ENCODE measurements around the gene MAN1A1. TPM values are rescaled to one million over a fixed set of nuclear protein-coding genes. Genes with fewer than 3 reads are reported as not detected.

The MAN1A1 gene
- total RNA-seq, 1 donor from 2014 or later = 45.0 TPM

DNA sequence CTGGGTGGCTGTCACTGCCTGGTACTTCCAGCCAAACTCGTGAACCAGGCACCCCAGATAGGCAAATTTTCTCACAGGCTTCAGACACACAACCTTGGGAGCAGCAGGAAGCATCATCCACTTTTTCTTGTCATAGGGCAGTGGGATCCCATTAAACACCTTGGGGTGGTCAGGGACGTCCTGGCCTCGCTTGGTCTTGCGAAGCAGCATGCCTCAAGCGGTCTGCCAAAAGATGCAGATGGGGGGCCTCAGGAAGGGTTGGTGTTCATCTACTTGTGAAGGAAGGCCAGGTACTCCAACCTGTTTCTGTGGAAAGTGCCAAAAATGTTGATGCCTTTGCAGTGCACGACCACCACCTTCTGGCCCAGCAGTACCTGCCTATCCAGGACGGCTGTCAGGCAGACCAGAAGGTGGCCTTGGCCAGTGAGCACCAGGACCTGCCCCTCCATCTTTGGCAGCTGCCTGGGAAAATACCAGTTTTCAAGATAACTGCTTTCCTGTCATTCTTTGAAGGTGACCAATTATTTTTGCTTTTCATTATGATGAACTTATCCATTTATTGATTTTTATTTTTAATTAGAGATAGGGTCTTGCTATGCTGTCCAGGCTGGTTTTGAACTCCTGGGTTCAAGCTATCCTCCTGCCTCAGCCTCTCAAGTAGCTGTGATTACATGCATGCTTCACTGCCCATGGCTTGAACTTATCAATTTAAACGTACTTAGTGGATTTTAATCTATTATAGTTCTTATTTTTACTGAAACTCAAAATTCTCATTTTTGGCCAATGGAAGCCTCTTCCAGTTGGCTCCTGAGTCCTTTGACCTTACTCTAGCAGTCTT lies 80.1 kb downstream of the MAN1A1 start:
- no peak overlapping the region for H3K27ac Mint-ChIP-seq
- no peak overlapping the region for H3K4me3 Mint-ChIP-seq (ENCODE audit: low read depth)
- H3K27me3 Mint-ChIP-seq (ENCODE audit: low read depth) = no peaks in the 10 kb centered on the region
- intact Hi-C loops (cut with micrococcal nuclease) = no loop called here
- H3K9me3 Mint-ChIP-seq = peaks cover 28% of the 10 kb centered on the region
- peaks cover 26% of the 10 kb centered on the region for H3K4me1 Mint-ChIP-seq (ENCODE audit: low read depth)
- no peak for DNase-seq (ENCODE audit: low spot score)
- H3K36me3 Mint-ChIP-seq (ENCODE audit: low read depth) = peaks cover 69% of the 10 kb centered on the region

DNA sequence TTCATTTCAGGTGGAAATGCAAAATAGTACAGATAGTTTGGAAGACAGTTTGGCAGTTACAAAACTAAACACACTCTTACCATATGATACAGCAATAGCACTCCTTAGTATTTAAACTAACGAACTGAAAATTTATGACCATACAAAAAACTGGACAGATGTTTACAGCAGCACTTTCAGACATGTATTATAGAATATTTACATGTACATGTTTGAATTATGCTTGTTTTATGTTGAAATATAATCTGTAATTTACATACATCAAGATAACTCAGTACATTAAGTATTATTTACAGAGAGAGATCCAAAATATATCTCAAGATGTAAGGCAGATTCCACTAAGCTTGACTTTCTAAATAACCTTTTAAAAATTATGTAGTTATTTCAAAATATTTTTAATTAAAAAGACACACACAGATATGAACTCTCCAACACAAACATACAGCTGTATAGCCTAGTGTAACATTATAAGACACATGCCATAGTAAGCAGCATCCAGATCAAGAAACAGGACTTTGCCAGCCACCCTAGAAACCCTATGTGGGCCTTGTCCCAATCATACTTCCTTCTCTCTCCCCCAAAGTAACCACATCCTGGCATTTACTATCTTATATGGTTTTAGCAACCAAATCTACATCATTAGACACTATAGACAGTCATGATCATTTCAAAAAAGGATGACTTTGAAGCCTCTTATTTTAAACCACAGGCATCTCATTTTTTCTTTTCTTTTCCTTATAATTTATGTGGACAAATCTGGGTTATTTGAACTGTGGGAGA lies 82.2 kb downstream of the MAN1A1 start:
- H3K27me3 Mint-ChIP-seq (ENCODE audit: low read depth) = no peaks in the 10 kb centered on the region
- DNase-seq (ENCODE audit: low spot score) = no peak
- H3K9me3 Mint-ChIP-seq = peaks cover 34% of the 10 kb centered on the region
- no peak overlapping the region for H3K4me3 Mint-ChIP-seq (ENCODE audit: low read depth)
- peaks cover 27% of the 10 kb centered on the region for H3K4me1 Mint-ChIP-seq (ENCODE audit: low read depth)
- intact Hi-C loops (cut with micrococcal nuclease) = loop anchor here (2.0 kb wide), 2 partner anchors 83 to 121 kb away; no protein-coding TSS in a partner anchor
- peaks cover 68% of the 10 kb centered on the region for H3K36me3 Mint-ChIP-seq (ENCODE audit: low read depth)
- peak overlapping the region; percentile 57 for H3K27ac Mint-ChIP-seq

DNA sequence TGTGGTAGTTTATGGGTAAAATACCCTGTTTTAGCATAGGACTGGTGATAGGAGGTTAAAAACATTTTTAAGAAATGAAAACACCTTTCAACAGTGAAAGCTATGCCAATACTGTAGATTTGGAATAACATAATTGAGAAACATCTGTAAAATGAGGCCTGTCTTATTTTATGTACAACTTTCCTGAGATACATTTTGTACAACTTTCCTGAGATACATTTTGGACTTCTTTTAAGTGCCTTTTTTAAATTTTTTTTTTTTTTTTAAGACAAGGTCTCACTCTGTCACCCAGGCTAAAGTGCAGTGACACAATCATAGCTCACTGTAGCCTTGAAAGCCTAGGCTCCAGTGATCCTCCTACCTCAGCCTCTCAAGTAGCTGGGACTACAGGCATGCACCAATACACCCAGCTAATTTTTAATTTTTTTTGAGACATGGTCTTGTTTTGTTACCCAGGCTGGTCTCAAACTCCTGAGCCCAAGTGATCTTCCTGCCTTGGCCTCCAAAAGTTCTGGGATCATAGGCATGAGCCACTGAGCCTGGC lies 84.6 kb downstream of the MAN1A1 start:
- intact Hi-C loops (cut with micrococcal nuclease) = no loop called here
- H3K36me3 Mint-ChIP-seq (ENCODE audit: low read depth) = peaks cover 54% of the 10 kb centered on the region

DNA sequence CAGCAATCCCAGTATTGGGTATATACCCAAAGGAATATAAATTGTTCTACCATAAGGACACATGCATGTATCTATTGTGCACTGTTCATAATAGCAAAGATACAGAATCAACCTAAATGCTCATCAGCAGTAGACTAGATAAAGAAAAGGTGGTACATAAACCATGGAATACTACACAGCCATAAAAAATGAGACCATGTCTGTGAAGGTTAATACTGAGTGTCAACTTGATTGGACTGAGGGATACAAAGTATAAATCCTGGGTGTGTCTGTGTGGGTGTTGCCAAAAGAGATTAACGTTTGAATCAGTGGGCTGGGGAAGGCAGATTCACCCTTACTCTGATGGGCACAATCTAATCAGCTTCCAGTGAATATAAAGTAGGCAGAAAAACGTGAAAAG lies 86.9 kb downstream of the MAN1A1 start:
- Mint-ChIP-seq H3K4me1 (ENCODE audit: low read depth) (peaks cover 35% of the 10 kb centered on the region), H3K27me3 (ENCODE audit: low read depth) (no peaks in the 10 kb centered on the region), H3K27ac (no peak overlapping the region), H3K36me3 (ENCODE audit: low read depth) (peaks cover 38% of the 10 kb centered on the region), H3K4me3 (ENCODE audit: low read depth) (no peak overlapping the region), H3K9me3 (peaks cover 15% of the 10 kb centered on the region)
- DNase-seq (ENCODE audit: low spot score) = no peak
- intact Hi-C loops (cut with micrococcal nuclease) = no loop called here

More for the DNA sequence above, 84.6 kb downstream of the MAN1A1 start:
- no peak overlapping the region for H3K4me3 Mint-ChIP-seq (ENCODE audit: low read depth)
- no peak overlapping the region for H3K27ac Mint-ChIP-seq
- no peaks in the 10 kb centered on the region for H3K27me3 Mint-ChIP-seq (ENCODE audit: low read depth)
- peaks cover 17% of the 10 kb centered on the region for H3K9me3 Mint-ChIP-seq
- DNase-seq (ENCODE audit: low spot score) = no peak
- H3K4me1 Mint-ChIP-seq (ENCODE audit: low read depth) = peaks cover 35% of the 10 kb centered on the region

DNA sequence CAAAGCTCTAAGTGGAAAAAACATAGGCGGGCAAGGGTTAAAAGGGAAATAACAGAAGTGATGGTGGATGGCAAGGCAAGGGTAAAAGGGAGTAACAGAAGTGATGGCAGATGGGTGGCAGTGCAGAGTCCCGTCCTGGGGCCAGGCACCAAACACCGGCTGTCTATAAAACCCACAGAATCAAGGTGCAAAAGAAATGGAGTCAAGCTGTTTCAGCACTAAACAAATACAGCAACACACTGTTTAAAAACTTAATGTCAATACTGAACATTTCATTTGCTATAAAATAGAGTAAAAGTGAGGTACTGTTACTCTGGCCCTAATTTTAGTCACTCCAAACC lies 87.6 kb downstream of the MAN1A1 start:
- intact Hi-C loops (cut with micrococcal nuclease) = loop anchor here (1.0 kb wide), 1 partner anchor 52 kb away; no protein-coding TSS in a partner anchor
- no peaks in the 10 kb centered on the region for H3K27me3 Mint-ChIP-seq (ENCODE audit: low read depth)
- peaks cover 35% of the 10 kb centered on the region for H3K4me1 Mint-ChIP-seq (ENCODE audit: low read depth)
- H3K36me3 Mint-ChIP-seq (ENCODE audit: low read depth) = peaks cover 39% of the 10 kb centered on the region
- DNase-seq (ENCODE audit: low spot score) = no peak
- H3K4me3 Mint-ChIP-seq (ENCODE audit: low read depth) = no peak overlapping the region
- H3K9me3 Mint-ChIP-seq = peaks cover 15% of the 10 kb centered on the region
- H3K27ac Mint-ChIP-seq = peak overlapping the region; percentile 68

DNA sequence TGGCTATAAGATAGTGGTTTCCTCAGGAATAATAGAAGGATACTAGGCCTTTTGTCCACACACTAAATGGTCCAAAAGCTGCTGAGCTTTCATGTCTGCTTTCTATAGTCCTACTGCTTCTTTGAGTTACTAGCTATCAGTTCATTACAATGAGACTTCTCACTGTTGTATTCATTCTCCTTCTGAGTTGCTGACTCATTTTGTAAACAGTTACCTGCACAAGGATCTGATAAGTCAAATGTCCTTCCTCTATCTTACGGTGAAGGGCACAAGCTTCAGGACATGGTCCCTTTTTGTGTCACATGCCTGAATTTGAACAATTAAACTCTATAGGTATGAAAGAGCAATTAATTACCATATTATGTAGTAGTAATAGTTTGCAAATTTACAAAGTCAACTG lies 90.5 kb downstream of the MAN1A1 start:
- DNase-seq (ENCODE audit: low spot score) = no peak
- intact Hi-C loops (cut with micrococcal nuclease) = no loop called here
- no peak overlapping the region for H3K4me3 Mint-ChIP-seq (ENCODE audit: low read depth)
- H3K27me3 Mint-ChIP-seq (ENCODE audit: low read depth) = no peaks in the 10 kb centered on the region
- H3K27ac Mint-ChIP-seq = no peak overlapping the region
- H3K9me3 Mint-ChIP-seq = peaks cover 15% of the 10 kb centered on the region
- peaks cover 42% of the 10 kb centered on the region for H3K4me1 Mint-ChIP-seq (ENCODE audit: low read depth)
- H3K36me3 Mint-ChIP-seq (ENCODE audit: low read depth) = peaks cover 47% of the 10 kb centered on the region

DNA sequence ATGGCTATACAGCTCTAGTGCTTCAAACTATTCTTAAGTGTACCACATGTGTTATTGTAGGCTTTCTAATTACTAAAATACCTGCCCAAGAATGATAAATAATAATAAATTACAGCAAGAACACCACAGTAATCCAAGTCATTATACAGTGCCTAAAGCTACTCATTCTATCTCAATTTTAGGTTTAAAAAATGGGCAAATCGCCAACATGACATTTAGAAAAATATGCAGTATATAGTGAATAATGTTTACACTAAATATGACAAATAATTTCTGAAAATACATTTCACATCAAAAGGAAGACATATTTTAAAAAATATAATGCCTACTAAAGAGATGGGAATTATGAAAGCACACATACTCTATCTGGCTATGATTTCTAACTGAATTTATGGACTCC lies 91.8 kb downstream of the MAN1A1 start:
- no peak overlapping the region for H3K27ac Mint-ChIP-seq
- intact Hi-C loops (cut with micrococcal nuclease) = no loop called here
- no peak overlapping the region for H3K4me3 Mint-ChIP-seq (ENCODE audit: low read depth)
- H3K36me3 Mint-ChIP-seq (ENCODE audit: low read depth) = peaks cover 41% of the 10 kb centered on the region
- no peak for DNase-seq (ENCODE audit: low spot score)
- H3K4me1 Mint-ChIP-seq (ENCODE audit: low read depth) = peaks cover 42% of the 10 kb centered on the region
- H3K27me3 Mint-ChIP-seq (ENCODE audit: low read depth) = no peaks in the 10 kb centered on the region
- H3K9me3 Mint-ChIP-seq = peaks cover 6% of the 10 kb centered on the region

DNA sequence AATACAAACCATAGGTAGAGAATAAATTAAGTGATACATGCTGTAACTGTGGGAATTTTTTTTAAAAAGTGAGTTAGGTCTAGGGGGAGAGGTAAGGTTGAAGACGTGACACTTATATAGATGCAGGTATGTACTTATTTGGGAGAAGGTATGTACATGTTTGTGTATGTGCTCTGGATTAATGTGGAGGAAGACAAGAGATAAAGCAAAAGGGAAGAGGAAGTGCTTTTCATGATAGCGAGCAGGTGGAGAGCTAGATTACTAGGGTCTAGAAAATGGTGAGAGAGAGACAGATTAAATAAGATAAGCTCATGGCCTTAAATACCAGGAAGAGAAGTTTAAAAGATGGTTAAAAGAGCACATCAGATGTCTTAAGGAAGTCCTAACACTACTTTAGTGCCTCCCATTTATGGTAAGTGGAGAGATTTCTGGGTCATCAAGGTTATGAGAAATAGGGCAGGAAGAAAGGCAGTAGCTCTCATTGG lies 92.5 kb downstream of the MAN1A1 start:
- intact Hi-C loops (cut with micrococcal nuclease) = no loop called here

DNA sequence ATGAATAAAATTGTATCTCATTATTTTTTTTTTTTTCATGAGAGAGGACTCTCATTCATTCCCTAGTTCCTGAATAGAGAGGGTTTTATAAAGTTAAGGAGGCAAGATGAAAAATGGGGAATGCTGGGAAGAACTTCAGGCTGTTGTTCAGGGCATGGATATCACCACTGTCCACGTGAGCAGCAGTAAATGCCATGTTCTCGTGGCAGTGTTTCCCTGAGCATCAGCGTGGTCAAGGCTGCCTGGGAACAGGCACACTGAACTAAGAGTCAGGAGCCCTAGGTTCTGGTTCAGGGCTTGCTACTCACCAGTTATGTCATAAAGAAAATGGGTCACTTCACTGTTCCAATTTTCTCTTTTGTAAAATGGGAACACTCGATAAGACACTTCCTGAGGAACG lies 93.2 kb downstream of the MAN1A1 start:
- intact Hi-C loops (cut with micrococcal nuclease) = no loop called here
- H3K27ac Mint-ChIP-seq = no peak overlapping the region
- no peak for DNase-seq (ENCODE audit: low spot score)

More for the DNA sequence above, 92.5 kb downstream of the MAN1A1 start:
- Mint-ChIP-seq H3K4me3 (ENCODE audit: low read depth) (no peak overlapping the region), H3K27me3 (ENCODE audit: low read depth) (no peaks in the 10 kb centered on the region), H3K4me1 (ENCODE audit: low read depth) (peaks cover 42% of the 10 kb centered on the region), H3K27ac (no peak overlapping the region), H3K9me3 (peaks cover 3% of the 10 kb centered on the region), H3K36me3 (ENCODE audit: low read depth) (peaks cover 39% of the 10 kb centered on the region)
- DNase-seq (ENCODE audit: low spot score) = no peak

DNA sequence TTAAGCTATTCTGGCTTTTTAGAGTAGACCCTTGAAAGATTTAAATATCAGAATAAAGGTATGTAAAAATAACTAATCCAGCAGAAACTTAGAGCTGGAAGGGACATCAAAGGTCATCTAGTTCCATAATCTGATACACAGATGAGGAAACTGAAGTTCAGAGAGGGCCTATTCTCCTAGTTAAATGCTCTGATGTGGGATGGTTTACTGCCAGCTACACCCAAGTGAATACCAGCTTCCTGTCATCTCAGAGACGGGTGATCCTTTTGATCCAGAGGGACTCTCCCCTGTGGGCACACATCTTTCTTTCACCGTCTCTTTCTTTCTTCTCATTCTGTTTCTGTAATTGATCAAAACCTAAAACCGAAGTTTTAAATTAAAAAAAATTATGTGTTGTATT lies 94.1 kb downstream of the MAN1A1 start:
- intact Hi-C loops (cut with micrococcal nuclease) = no loop called here
- Mint-ChIP-seq H3K4me1 (ENCODE audit: low read depth) (peaks cover 34% of the 10 kb centered on the region), H3K4me3 (ENCODE audit: low read depth) (no peak overlapping the region), H3K36me3 (ENCODE audit: low read depth) (peaks cover 45% of the 10 kb centered on the region), H3K9me3 (no peaks in the 10 kb centered on the region), H3K27me3 (ENCODE audit: low read depth) (no peaks in the 10 kb centered on the region), H3K27ac (no peak overlapping the region)
- DNase-seq (ENCODE audit: low spot score) = no peak

More for the DNA sequence above, 93.2 kb downstream of the MAN1A1 start:
- Mint-ChIP-seq H3K4me1 (ENCODE audit: low read depth) (peaks cover 36% of the 10 kb centered on the region), H3K27me3 (ENCODE audit: low read depth) (no peaks in the 10 kb centered on the region), H3K36me3 (ENCODE audit: low read depth) (peaks cover 38% of the 10 kb centered on the region), H3K9me3 (no peaks in the 10 kb centered on the region), H3K4me3 (ENCODE audit: low read depth) (no peak overlapping the region)

DNA sequence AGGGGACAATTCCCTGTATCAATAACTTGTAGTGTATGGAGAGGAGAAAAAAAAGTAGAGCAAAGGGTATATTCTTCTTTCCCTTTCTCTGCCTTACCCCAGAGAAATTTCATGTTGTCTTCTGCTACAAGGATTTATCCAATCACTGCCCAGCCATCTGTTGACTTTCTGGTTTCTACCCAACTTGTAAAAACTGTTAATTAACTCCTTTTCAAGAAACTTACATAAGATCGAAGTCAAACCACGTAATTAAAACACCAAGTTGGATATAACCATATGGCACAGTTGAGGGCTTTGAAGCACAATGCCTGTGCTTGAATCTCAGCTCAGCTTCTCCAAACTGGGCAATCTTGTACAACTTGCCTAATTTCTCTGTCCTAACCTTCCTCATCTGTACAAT lies 99.5 kb downstream of the MAN1A1 start:
- Mint-ChIP-seq H3K27me3 (ENCODE audit: low read depth) (no peaks in the 10 kb centered on the region), H3K36me3 (ENCODE audit: low read depth) (peaks cover 48% of the 10 kb centered on the region), H3K9me3 (no peaks in the 10 kb centered on the region), H3K4me1 (ENCODE audit: low read depth) (peaks cover 6% of the 10 kb centered on the region), H3K4me3 (ENCODE audit: low read depth) (no peak overlapping the region), H3K27ac (no peak overlapping the region)
- intact Hi-C loops (cut with micrococcal nuclease) = no loop called here
- DNase-seq (ENCODE audit: low spot score) = no peak

DNA sequence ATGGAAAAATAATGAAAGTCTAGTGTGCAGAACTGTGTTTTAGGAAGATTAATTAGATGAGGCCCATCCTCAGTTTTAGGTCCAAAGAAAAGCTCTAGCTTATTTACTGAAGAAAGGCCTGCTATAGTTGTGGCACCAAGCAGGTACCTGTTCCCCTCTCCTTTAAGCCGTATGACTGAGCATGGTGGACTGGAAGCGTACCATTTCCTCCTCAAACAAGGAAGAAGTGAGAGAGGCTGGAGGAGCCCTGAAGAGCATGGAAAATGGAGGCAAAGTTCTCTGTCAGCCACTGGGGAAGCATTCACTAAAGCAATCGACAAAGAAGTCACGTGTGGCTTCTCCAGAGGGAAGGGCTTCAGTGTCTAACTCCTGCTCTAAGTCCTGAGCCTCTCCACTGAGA lies 100.2 kb downstream of the MAN1A1 start:
- Mint-ChIP-seq H3K27ac (no peak overlapping the region), H3K27me3 (ENCODE audit: low read depth) (no peaks in the 10 kb centered on the region), H3K4me1 (ENCODE audit: low read depth) (peaks cover 3% of the 10 kb centered on the region), H3K4me3 (ENCODE audit: low read depth) (no peak overlapping the region), H3K9me3 (no peaks in the 10 kb centered on the region), H3K36me3 (ENCODE audit: low read depth) (peaks cover 51% of the 10 kb centered on the region)
- intact Hi-C loops (cut with micrococcal nuclease) = no loop called here
- no peak for DNase-seq (ENCODE audit: low spot score)

DNA sequence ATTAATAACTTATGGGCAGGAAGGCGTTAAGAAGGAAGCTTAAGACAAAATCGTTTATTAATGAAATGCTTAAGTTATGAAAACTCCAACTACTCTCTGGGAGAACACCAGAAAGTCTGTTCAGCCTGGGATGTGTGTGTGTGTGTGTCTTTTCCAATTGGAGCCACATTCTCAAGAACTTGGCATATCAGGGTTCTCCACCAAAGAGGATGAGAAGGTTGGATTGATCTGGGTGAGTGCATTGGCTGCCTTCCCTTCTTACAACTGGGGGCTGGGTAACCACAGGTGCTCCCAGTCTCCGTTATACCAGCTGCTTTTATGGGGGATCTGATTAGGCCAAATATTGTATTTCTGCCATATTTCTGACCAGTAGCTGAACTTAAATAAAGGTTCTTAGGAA lies 102.1 kb downstream of the MAN1A1 start:
- H3K36me3 Mint-ChIP-seq (ENCODE audit: low read depth) = peaks cover 41% of the 10 kb centered on the region
- no peak for DNase-seq (ENCODE audit: low spot score)
- no peaks in the 10 kb centered on the region for H3K9me3 Mint-ChIP-seq
- no peaks in the 10 kb centered on the region for H3K27me3 Mint-ChIP-seq (ENCODE audit: low read depth)
- intact Hi-C loops (cut with micrococcal nuclease) = no loop called here
- no peak overlapping the region for H3K4me3 Mint-ChIP-seq (ENCODE audit: low read depth)
- no peak overlapping the region for H3K27ac Mint-ChIP-seq
- no peaks in the 10 kb centered on the region for H3K4me1 Mint-ChIP-seq (ENCODE audit: low read depth)

Data from activated T-helper 2 cell treated with anti-CD3 and anti-CD28 coated beads, Interferon-gamma antibody, Interleukin-2, Interleukin-4, amounts not matched to agents 10 μg/mL and 5 μg/mL and 100 μg/mL, durations not matched to agents 14 hours and 24 hours and 36 hours (primary cell).